Tibial nerve (tissue), 4 donors: Measurements from ENCODE around the gene BICRAL.

Experiments
- CTCF ChIP-seq, 5 experiments: fragments of 200-600 bp in 3 of 5; fragments of 450-650 bp in 2 of 5; sonication (generic) in 3 of 5; IDR thresholded peaks; one replicate each; pipeline ENCODE4 v1.5.1; 2016 to 2019; ENCODE audit warnings: antibody characterized with exemption in 5 of 5, mild to moderate bottlenecking in 3 of 5, moderate library complexity in 2 of 5
- EP300 ChIP-seq, 2 donors: sonication (generic); formaldehyde crosslinking; IDR thresholded peaks; one replicate each; pipeline ENCODE4 v1.6.1; 2017; ENCODE audit warnings: antibody characterized with exemption in 2 of 2, mild to moderate bottlenecking in 1 of 2

DNA sequence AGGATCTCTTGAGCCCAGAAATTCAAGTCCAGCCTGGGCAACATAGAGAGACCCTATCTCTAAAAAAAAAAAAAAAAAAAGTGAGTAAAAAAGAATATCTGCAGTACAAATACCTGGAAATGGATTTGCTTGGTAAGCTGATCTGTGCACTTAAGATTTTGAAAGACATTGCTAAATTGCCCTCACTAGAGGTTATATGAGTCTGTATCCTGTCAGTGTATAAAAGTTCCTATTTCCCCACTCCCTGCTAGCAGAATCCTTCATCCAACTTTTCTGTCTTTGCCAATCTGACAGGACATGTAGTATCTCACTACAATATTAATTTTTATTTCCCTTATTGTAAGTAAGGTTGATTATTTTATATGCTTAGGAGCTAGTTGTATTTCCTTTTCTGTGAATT lies 36.1 kb downstream of the BICRAL start:
- no peak for TF ChIP-seq CTCF (IDR thresholded peaks at IDR 0.05)
- TF ChIP-seq EP300 (IDR thresholded peaks at IDR 0.05), result no peak
